ENCODE results near the gene LAMP1. TPM values are rescaled to one million over a fixed set of nuclear protein-coding genes. Genes with fewer than 3 reads are reported as not detected.
"Not testable (repeated sequence)": the region's sequence is repeated elsewhere in the genome, so short reads cannot be mapped to it uniquely, and the experiment has no call there.

Gene LAMP1
- total RNA-seq, 1 donor from 2014 or later = 210 TPM

DNA sequence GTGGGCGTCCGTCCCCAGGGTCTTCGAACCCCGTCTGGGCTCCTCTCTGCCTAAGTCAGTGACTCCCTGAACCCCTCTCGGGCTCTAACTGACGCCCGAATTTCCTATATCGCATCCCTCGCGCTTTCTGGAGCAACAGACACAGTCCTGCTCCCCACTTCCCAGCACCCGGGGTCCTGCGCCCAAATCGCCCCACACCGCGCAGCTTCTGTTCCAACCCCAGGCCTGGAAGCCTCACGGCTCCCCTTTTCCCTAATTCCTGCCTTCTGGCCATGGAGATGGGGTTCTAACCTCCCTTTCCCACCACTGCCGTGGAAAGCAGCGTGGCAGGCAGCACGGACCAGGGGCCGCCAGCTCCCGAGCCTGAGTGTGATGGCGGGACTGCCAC is 68.5 kb downstream of the LAMP1 start:
- TF ChIP-seq, protein P1, sequence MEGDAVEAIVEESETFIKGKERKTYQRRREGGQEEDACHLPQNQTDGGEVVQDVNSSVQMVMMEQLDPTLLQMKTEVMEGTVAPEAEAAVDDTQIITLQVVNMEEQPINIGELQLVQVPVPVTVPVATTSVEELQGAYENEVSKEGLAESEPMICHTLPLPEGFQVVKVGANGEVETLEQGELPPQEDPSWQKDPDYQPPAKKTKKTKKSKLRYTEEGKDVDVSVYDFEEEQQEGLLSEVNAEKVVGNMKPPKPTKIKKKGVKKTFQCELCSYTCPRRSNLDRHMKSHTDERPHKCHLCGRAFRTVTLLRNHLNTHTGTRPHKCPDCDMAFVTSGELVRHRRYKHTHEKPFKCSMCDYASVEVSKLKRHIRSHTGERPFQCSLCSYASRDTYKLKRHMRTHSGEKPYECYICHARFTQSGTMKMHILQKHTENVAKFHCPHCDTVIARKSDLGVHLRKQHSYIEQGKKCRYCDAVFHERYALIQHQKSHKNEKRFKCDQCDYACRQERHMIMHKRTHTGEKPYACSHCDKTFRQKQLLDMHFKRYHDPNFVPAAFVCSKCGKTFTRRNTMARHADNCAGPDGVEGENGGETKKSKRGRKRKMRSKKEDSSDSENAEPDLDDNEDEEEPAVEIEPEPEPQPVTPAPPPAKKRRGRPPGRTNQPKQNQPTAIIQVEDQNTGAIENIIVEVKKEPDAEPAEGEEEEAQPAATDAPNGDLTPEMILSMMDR (IDR thresholded peaks at IDR 0.05; ENCODE audit: unreplicated experiment) = no peak
- H3K9me3 Mint-ChIP-seq (ENCODE audit: unreplicated experiment) = no peaks in the 10 kb centered on the region
- peaks cover 11% of the 10 kb centered on the region for H3K27me3 Mint-ChIP-seq (ENCODE audit: unreplicated experiment)
- H3K4me1 Mint-ChIP-seq (ENCODE audit: unreplicated experiment) = no peaks in the 10 kb centered on the region
- no peak for DNase-seq (ENCODE audit: low spot score)
- no peak overlapping the region for H3K27ac Mint-ChIP-seq (ENCODE audit: unreplicated experiment)
- no peaks in the 10 kb centered on the region for H3K36me3 Mint-ChIP-seq (ENCODE audit: low read depth, unreplicated experiment)
- H3K4me3 Mint-ChIP-seq (ENCODE audit: unreplicated experiment) = peak overlapping the region; percentile 11

DNA sequence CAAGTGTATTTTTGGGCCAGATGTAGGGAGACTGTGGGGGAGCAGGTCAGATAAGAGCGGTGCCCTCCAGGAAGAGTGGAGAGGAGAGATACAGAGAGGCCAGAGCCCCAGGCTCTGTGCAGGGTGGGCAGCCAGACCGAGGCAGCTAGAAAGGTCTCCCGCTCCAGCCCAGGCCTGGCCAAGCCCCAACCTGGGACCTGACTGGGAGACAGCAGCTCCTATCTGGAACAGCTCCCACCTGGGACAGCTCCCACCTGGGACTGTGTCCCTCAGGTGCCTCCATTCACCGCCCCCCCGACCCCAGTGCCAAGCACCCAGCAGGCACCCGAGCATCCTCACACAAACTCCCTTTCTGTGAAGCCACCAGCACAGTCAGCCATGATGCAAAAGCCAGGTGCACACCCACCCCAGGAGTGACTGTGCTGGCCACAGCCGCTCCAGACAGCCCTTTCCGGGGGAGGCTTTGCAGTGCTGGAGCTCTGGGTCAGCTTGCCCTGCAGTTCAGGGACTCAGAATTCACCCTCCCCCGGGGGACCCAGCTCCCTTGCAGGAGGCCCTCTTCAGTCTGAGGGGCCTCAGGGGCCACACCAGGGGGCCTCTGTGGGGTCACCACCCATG is 69.0 kb downstream of the LAMP1 start:
- TF ChIP-seq, protein P1 (IDR thresholded peaks at IDR 0.05; ENCODE audit: unreplicated experiment) = no peak
- Mint-ChIP-seq H3K4me1 (ENCODE audit: unreplicated experiment) (no peaks in the 10 kb centered on the region), H3K27ac (ENCODE audit: unreplicated experiment) (no peak overlapping the region), H3K27me3 (ENCODE audit: unreplicated experiment) (peaks cover 11% of the 10 kb centered on the region), H3K9me3 (ENCODE audit: unreplicated experiment) (no peaks in the 10 kb centered on the region), H3K36me3 (ENCODE audit: low read depth, unreplicated experiment) (no peaks in the 10 kb centered on the region), H3K4me3 (ENCODE audit: unreplicated experiment) (no peak overlapping the region)
- DNase-seq (ENCODE audit: low spot score) = no peak

DNA sequence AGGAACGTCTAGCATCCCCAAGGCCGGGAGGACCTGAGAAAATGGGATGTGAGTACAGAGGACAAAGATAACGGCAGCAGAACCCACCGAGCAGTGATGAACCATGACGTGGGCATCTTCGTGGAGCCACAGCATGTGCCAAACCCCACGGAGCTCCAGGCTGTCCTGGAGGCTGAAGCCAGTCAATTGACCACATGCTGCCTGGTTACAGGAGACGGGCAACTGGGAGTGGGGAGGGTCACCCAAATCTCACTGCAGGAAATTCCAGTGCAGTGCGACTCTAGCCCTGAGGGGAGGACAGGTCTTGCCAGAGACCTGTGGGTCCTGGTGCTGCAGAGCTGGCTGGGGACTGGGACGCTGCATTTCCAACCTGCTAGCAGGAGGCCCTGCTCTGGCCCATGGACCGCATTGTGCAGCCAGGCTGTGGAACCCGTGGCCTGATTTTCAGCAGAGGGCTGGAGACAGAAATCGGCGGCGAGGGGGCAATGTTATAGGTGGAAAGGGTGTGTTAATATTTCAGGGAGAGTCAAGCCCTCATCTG is 70.1 kb downstream of the LAMP1 start:
- no peak for DNase-seq (ENCODE audit: low spot score)
- Mint-ChIP-seq H3K9me3 (ENCODE audit: unreplicated experiment) (no peaks in the 10 kb centered on the region), H3K27ac (ENCODE audit: unreplicated experiment) (no peak overlapping the region), H3K4me1 (ENCODE audit: unreplicated experiment) (no peaks in the 10 kb centered on the region), H3K4me3 (ENCODE audit: unreplicated experiment) (no peak overlapping the region), H3K27me3 (ENCODE audit: unreplicated experiment) (peaks cover 11% of the 10 kb centered on the region), H3K36me3 (ENCODE audit: low read depth, unreplicated experiment) (no peaks in the 10 kb centered on the region)
- TF ChIP-seq, protein P1 (IDR thresholded peaks at IDR 0.05; ENCODE audit: unreplicated experiment) = no peak

DNA sequence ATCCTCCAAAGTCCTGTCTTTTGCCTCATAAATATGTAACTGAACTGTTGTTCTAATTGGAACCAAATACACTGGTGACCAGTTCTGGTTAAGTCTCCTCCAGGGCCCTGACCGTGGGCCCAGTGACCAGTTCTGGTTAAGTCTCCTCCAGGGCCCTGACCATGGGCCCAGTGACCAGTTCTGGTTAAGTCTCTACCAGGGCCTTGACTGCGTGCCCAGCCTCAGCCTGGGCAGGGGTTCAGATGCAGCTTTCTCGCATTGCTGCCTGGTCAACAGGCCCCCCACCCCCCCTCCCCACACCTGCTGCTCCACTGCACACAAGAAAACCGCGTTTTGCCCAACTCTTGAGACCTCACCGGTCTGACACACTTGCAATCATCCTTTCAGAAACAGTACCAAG is 70.7 kb downstream of the LAMP1 start:
- Mint-ChIP-seq H3K27ac (ENCODE audit: unreplicated experiment) (no peak overlapping the region), H3K4me1 (ENCODE audit: unreplicated experiment) (no peaks in the 10 kb centered on the region), H3K36me3 (ENCODE audit: low read depth, unreplicated experiment) (no peaks in the 10 kb centered on the region), H3K27me3 (ENCODE audit: unreplicated experiment) (peaks cover 5% of the 10 kb centered on the region), H3K9me3 (ENCODE audit: unreplicated experiment) (no peaks in the 10 kb centered on the region), H3K4me3 (ENCODE audit: unreplicated experiment) (no peak overlapping the region)
- TF ChIP-seq, protein P1 (IDR thresholded peaks at IDR 0.05; ENCODE audit: unreplicated experiment) = no peak
- DNase-seq (ENCODE audit: low spot score) = no peak

DNA sequence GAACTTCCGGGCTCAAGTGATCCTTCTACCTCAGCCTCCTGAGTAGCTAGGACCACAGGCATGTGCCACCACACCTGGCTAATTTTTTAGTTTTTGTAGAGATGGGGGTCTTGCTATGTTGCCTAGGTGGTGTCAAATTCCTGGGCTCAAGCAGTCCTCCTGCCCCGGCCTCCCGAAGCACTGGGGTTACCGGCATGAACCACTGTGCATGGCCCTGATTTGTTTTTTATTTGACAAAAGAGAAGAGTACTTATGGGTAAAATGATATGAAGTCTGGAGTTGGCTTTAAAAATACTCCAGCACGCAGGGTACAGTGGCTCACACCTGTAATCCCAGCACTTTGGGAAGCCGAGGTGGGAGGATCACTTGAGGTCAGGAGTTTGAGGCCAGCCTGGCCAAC is 71.3 kb downstream of the LAMP1 start:
- DNase-seq (ENCODE audit: low spot score); H3K9me3 Mint-ChIP-seq (ENCODE audit: unreplicated experiment); H3K27ac Mint-ChIP-seq (ENCODE audit: unreplicated experiment); H3K4me3 Mint-ChIP-seq (ENCODE audit: unreplicated experiment); H3K36me3 Mint-ChIP-seq (ENCODE audit: low read depth, unreplicated experiment); H3K4me1 Mint-ChIP-seq (ENCODE audit: unreplicated experiment); H3K27me3 Mint-ChIP-seq (ENCODE audit: unreplicated experiment): not testable (repeated sequence)

Data from endothelial cell (in vitro differentiated cells).